NCI-H146 treated with DMSO at 0.1 percent for 48 hours (cell line): ENCODE results near the gene CCIN.
A peak's percentile ranks its signal among the peaks of the same experiment; 100 is the strongest.

Experiments used
- DNase-seq: peaks from one replicate; lab custom pipeline; 2025; ENCODE audit not compliant: unreplicated experiment; lab: John Stamatoyannopoulos, UW

The CCIN gene

GRCh38 chr9:36188212-36188611 is 19.0 kb downstream of the CCIN start:
- no peak for DNase-seq

- no peak for DNase-seq
These were observed 20.8 kb downstream of the CCIN start for GRCh38 chr9:36189976-36190375.

GRCh38 chr9:36190388-36191289 is 21.5 kb downstream of the CCIN start, which contains the start of gene CLTA:
CLTA (plus strand) TSS chr9:36190921; CDS start chr9:36191057, 136 bp downstream.
- DNase-seq: peak; percentile 99

- DNase-seq: no peak
These were observed 22.1 kb downstream of the CCIN start for GRCh38 chr9:36191290-36191645.

GRCh38 chr9:36191686-36192085 is 22.5 kb downstream of the CCIN start:
- DNase-seq: no peak

GRCh38 chr9:36192196-36192595 is 23.0 kb downstream of the CCIN start:
- no peak for DNase-seq

GRCh38 chr9:36193023-36193422 is 23.8 kb downstream of the CCIN start:
- DNase-seq: no peak

- DNase-seq: no peak
These were observed 25.3 kb downstream of the CCIN start for GRCh38 chr9:36194326-36195000.

- no peak for DNase-seq
These were observed 35.8 kb downstream of the CCIN start for GRCh38 chr9:36204906-36205547.

GRCh38 chr9:36207016-36207415 is 37.8 kb downstream of the CCIN start:
- no peak for DNase-seq

- no peak for DNase-seq
These were observed 38.4 kb downstream of the CCIN start for GRCh38 chr9:36207546-36208012.

GRCh38 chr9:36208521-36209253 is 39.5 kb downstream of the CCIN start:
- no peak for DNase-seq

- DNase-seq: no peak
These were observed 41.5 kb downstream of the CCIN start for GRCh38 chr9:36210722-36211121.

GRCh38 chr9:36211510-36211909 is 42.3 kb downstream of the CCIN start:
- no peak for DNase-seq

- no peak for DNase-seq
These were observed 44.2 kb downstream of the CCIN start for GRCh38 chr9:36213387-36213786.

GRCh38 chr9:36213989-36214388 is 44.8 kb downstream of the CCIN start:
- DNase-seq: no peak

- no peak for DNase-seq
These were observed 45.4 kb downstream of the CCIN start for GRCh38 chr9:36214571-36214970.

- no peak for DNase-seq
These were observed 48.2 kb downstream of the CCIN start for GRCh38 chr9:36217256-36217968.

- DNase-seq: peak; percentile 31
These were observed 48.8 kb downstream of the CCIN start for GRCh38 chr9:36218011-36218410.

- no peak for DNase-seq
These were observed 49.3 kb downstream of the CCIN start for GRCh38 chr9:36218411-36218901.
